Measurements from ENCODE around the gene HSPB3.
"Not testable (repeated sequence)": the region's sequence is repeated elsewhere in the genome, so short reads cannot be mapped to it uniquely, and the experiment has no call there.

The HSPB3 gene

GRCh38 chr5:54454602-54455001 is 897 bp upstream of the HSPB3 start:
- DNase-seq (ENCODE audit: low read depth in 3 of 3, low spot score in 1 of 3): no peak

GRCh38 chr5:54457094-54457862 is 1.8 kb downstream of the HSPB3 start:
- DNase-seq (ENCODE audit: low read depth in 3 of 3, low spot score in 1 of 3): no peak

- DNase-seq (ENCODE audit: low read depth in 3 of 3, low spot score in 1 of 3): no peak
Observed at GRCh38 chr5:54458221-54458620, 2.7 kb downstream of the HSPB3 start.

- no peak for DNase-seq (ENCODE audit: low read depth in 3 of 3, low spot score in 1 of 3)
Observed at GRCh38 chr5:54460181-54460919, 4.9 kb downstream of the HSPB3 start.

- DNase-seq (ENCODE audit: low read depth in 3 of 3, low spot score in 1 of 3): no peak
Observed at GRCh38 chr5:54462281-54462680, 6.8 kb downstream of the HSPB3 start.

- DNase-seq (ENCODE audit: low read depth in 3 of 3, low spot score in 1 of 3): no peak
Observed at GRCh38 chr5:54463713-54464112, 8.2 kb downstream of the HSPB3 start.

- no peak for DNase-seq (ENCODE audit: low read depth in 3 of 3, low spot score in 1 of 3)
Observed at GRCh38 chr5:54469622-54470021, 14.1 kb downstream of the HSPB3 start.

- DNase-seq (ENCODE audit: low read depth in 3 of 3, low spot score in 1 of 3): no peak
Observed at GRCh38 chr5:54470128-54470527, 14.6 kb downstream of the HSPB3 start.

GRCh38 chr5:54470677-54471076 is 15.2 kb downstream of the HSPB3 start:
- no peak for DNase-seq (ENCODE audit: low read depth in 3 of 3, low spot score in 1 of 3)

- DNase-seq (ENCODE audit: low read depth in 3 of 3, low spot score in 1 of 3): no peak
Observed at GRCh38 chr5:54471398-54471797, 15.9 kb downstream of the HSPB3 start.

- DNase-seq (ENCODE audit: low read depth in 3 of 3, low spot score in 1 of 3): no peak
Observed at GRCh38 chr5:54476682-54477081, 21.2 kb downstream of the HSPB3 start.

GRCh38 chr5:54477941-54478478 is 22.5 kb downstream of the HSPB3 start:
- no peak for DNase-seq (ENCODE audit: low read depth in 3 of 3, low spot score in 1 of 3)

GRCh38 chr5:54480296-54480695 is 24.8 kb downstream of the HSPB3 start:
- DNase-seq (ENCODE audit: low read depth in 3 of 3, low spot score in 1 of 3): no peak

GRCh38 chr5:54484219-54484894 is 28.9 kb downstream of the HSPB3 start:
- DNase-seq (ENCODE audit: low read depth in 3 of 3, low spot score in 1 of 3): no peak

- not testable (repeated sequence) for DNase-seq (ENCODE audit: low read depth in 3 of 3, low spot score in 1 of 3)
Observed at GRCh38 chr5:54485659-54486058, 30.2 kb downstream of the HSPB3 start.

GRCh38 chr5:54489648-54489979 is 34.1 kb downstream of the HSPB3 start:
- DNase-seq (ENCODE audit: low read depth in 3 of 3, low spot score in 1 of 3): not testable (repeated sequence)

- DNase-seq (ENCODE audit: low read depth in 3 of 3, low spot score in 1 of 3): no peak
Observed at GRCh38 chr5:54491326-54491725, 35.8 kb downstream of the HSPB3 start.

- no peak for DNase-seq (ENCODE audit: low read depth in 3 of 3, low spot score in 1 of 3)
Observed at GRCh38 chr5:54492178-54492577, 36.7 kb downstream of the HSPB3 start.

- DNase-seq (ENCODE audit: low read depth in 3 of 3, low spot score in 1 of 3): no peak
Observed at GRCh38 chr5:54495027-54495426, 39.5 kb downstream of the HSPB3 start.
